Measurements from ENCODE around the gene CIP2A.

The CIP2A gene

GRCh38 chr3:108527109-108527508 lies 62.1 kb downstream of the CIP2A start:
- H3K4me1 ChIP-seq (ENCODE audit: low read length), result peaks cover 5% of the 10 kb centered on the region
- H3K27ac ChIP-seq (ENCODE audit: low read length), result no peak overlapping the region
- H3K79me2 ChIP-seq (ENCODE audit: low read length), result no peaks in the 10 kb centered on the region
- H3F3A ChIP-seq (ENCODE audit: insufficient read depth, low read length), result no peaks in the 10 kb centered on the region
- no peaks in the 10 kb centered on the region for H3K36me3 ChIP-seq (replicated peaks; ENCODE audit: insufficient read depth, low read length)
- H3K4me3 ChIP-seq (ENCODE audit: low read length), result no peak overlapping the region
- no peak overlapping the region for H3K4me2 ChIP-seq (ENCODE audit: low read depth, low read length)
- DNase-seq, result no peak
- TF ChIP-seq EZH2phosphoT487 (IDR thresholded peaks at IDR 0.05; ENCODE audit: low read length), result no peak
- no peak for TF ChIP-seq EZH2 (optimal IDR thresholded peaks at IDR 0.05; ENCODE audit: low read depth, low read length)
- TF ChIP-seq, protein P1, sequence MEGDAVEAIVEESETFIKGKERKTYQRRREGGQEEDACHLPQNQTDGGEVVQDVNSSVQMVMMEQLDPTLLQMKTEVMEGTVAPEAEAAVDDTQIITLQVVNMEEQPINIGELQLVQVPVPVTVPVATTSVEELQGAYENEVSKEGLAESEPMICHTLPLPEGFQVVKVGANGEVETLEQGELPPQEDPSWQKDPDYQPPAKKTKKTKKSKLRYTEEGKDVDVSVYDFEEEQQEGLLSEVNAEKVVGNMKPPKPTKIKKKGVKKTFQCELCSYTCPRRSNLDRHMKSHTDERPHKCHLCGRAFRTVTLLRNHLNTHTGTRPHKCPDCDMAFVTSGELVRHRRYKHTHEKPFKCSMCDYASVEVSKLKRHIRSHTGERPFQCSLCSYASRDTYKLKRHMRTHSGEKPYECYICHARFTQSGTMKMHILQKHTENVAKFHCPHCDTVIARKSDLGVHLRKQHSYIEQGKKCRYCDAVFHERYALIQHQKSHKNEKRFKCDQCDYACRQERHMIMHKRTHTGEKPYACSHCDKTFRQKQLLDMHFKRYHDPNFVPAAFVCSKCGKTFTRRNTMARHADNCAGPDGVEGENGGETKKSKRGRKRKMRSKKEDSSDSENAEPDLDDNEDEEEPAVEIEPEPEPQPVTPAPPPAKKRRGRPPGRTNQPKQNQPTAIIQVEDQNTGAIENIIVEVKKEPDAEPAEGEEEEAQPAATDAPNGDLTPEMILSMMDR (IDR thresholded peaks at IDR 0.05; ENCODE audit: low read length), result no peak
- H4K20me1 ChIP-seq (ENCODE audit: insufficient read depth, low read length), result no peaks in the 10 kb centered on the region
- no peak overlapping the region for H2AFZ ChIP-seq (ENCODE audit: low read length)
- no peaks in the 10 kb centered on the region for H3K9me3 ChIP-seq (replicated peaks; ENCODE audit: insufficient read depth, low read length)
- no peak overlapping the region for H3K9ac ChIP-seq (ENCODE audit: low read length)
- H3K27me3 ChIP-seq (replicated peaks; ENCODE audit: insufficient read depth, low read length), result no peaks in the 10 kb centered on the region
- H3K9me2 ChIP-seq (replicated peaks; ENCODE audit: insufficient read depth, low read length), result no peaks in the 10 kb centered on the region

GRCh38 chr3:108525971-108526370 lies 63.3 kb downstream of the CIP2A start:
- no peaks in the 10 kb centered on the region for H3K9me2 ChIP-seq (replicated peaks; ENCODE audit: insufficient read depth, low read length)
- TF ChIP-seq, protein P1 (IDR thresholded peaks at IDR 0.05; ENCODE audit: low read length), result no peak
- TF ChIP-seq EZH2 (optimal IDR thresholded peaks at IDR 0.05; ENCODE audit: low read depth, low read length), result no peak
- no peak for TF ChIP-seq EZH2phosphoT487 (IDR thresholded peaks at IDR 0.05; ENCODE audit: low read length)
- DNase-seq, result no peak
- H2AFZ ChIP-seq (ENCODE audit: low read length), result no peak overlapping the region
- H3K4me2 ChIP-seq (ENCODE audit: low read depth, low read length), result no peak overlapping the region
- H3K4me3 ChIP-seq (ENCODE audit: low read length), result no peak overlapping the region
- no peaks in the 10 kb centered on the region for H4K20me1 ChIP-seq (ENCODE audit: insufficient read depth, low read length)
- H3K27me3 ChIP-seq (replicated peaks; ENCODE audit: insufficient read depth, low read length), result no peaks in the 10 kb centered on the region
- no peak overlapping the region for H3K27ac ChIP-seq (ENCODE audit: low read length)
- no peaks in the 10 kb centered on the region for H3K9me3 ChIP-seq (replicated peaks; ENCODE audit: insufficient read depth, low read length)
- H3K4me1 ChIP-seq (ENCODE audit: low read length), result peaks cover 5% of the 10 kb centered on the region
- no peaks in the 10 kb centered on the region for H3K36me3 ChIP-seq (replicated peaks; ENCODE audit: insufficient read depth, low read length)
- H3K9ac ChIP-seq (ENCODE audit: low read length), result no peak overlapping the region
- no peaks in the 10 kb centered on the region for H3F3A ChIP-seq (ENCODE audit: insufficient read depth, low read length)
- no peaks in the 10 kb centered on the region for H3K79me2 ChIP-seq (ENCODE audit: low read length)

DNA sequence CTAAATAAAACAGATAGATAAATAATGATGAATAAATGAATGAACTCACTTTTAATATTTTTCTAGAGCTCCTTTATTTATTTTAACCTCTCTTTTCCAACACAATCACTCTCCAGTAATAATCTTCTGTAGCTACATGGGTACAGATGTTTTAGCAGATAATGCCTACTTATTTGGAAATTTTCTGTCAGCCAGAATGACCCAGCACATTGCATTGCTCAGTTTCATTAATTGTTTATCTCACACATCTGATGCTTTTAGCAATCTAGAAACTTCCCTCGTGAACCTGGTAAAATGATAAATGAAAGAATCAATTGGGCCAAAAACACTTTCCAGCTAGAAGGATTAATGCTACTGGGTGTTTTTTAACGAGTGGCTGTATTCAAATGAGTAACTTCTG lies 64.0 kb downstream of the CIP2A start:
- Histone ChIP-seq H4K20me1 (ENCODE audit: insufficient read depth, low read length) (no peaks in the 10 kb centered on the region), H3K9ac (ENCODE audit: low read length) (no peak overlapping the region), H3K27me3 (replicated peaks; ENCODE audit: insufficient read depth, low read length) (no peaks in the 10 kb centered on the region), H3K36me3 (replicated peaks; ENCODE audit: insufficient read depth, low read length) (no peaks in the 10 kb centered on the region), H3K9me3 (replicated peaks; ENCODE audit: insufficient read depth, low read length) (no peaks in the 10 kb centered on the region), H2AFZ (ENCODE audit: low read length) (no peak overlapping the region), H3K4me2 (ENCODE audit: low read depth, low read length) (no peak overlapping the region), H3F3A (ENCODE audit: insufficient read depth, low read length) (no peaks in the 10 kb centered on the region), H3K27ac (ENCODE audit: low read length) (no peak overlapping the region), H3K9me2 (replicated peaks; ENCODE audit: insufficient read depth, low read length) (no peaks in the 10 kb centered on the region), H3K79me2 (ENCODE audit: low read length) (no peaks in the 10 kb centered on the region), H3K4me1 (ENCODE audit: low read length) (peaks cover 5% of the 10 kb centered on the region), H3K4me3 (ENCODE audit: low read length) (no peak overlapping the region)
- no peak for DNase-seq
- TF ChIP-seq EZH2phosphoT487 (IDR thresholded peaks at IDR 0.05; ENCODE audit: low read length) (no peak), EZH2 (optimal IDR thresholded peaks at IDR 0.05; ENCODE audit: low read depth, low read length) (no peak)
- TF ChIP-seq, protein P1 (IDR thresholded peaks at IDR 0.05; ENCODE audit: low read length), result no peak

Measured in MM.1S (cell line).